HG03039 (cell line): ENCODE data around the gene FGFR2.
"Not testable (repeated sequence)": the region's sequence is repeated elsewhere in the genome, so short reads cannot be mapped to it uniquely, and the experiment has no call there.

Experiments
- ATAC-seq: cut with Tn5 transposase; IDR thresholded peaks from one replicate; pipeline ENCODE4 v1.9.1; 2021; ENCODE audit warnings: mild to moderate bottlenecking, moderate library complexity; ENCODE audit not compliant: unreplicated experiment

Gene FGFR2

GRCh38 chr10:121556918-121557573, 41.2 kb downstream of the FGFR2 start:
- ATAC-seq: no peak

GRCh38 chr10:121556455-121556854, 41.8 kb downstream of the FGFR2 start:
- no peak for ATAC-seq

- ATAC-seq: not testable (repeated sequence)
Observed at GRCh38 chr10:121554916-121555315, 43.3 kb downstream of the FGFR2 start.

- ATAC-seq: no peak
Observed at GRCh38 chr10:121553511-121554264, 44.6 kb downstream of the FGFR2 start.

GRCh38 chr10:121552746-121553145, 45.5 kb downstream of the FGFR2 start:
- no peak for ATAC-seq

- ATAC-seq: no peak
Observed at GRCh38 chr10:121551210-121551885, 46.9 kb downstream of the FGFR2 start.

- no peak for ATAC-seq
Observed at GRCh38 chr10:121544301-121544869, 53.9 kb downstream of the FGFR2 start.

GRCh38 chr10:121543545-121543944, 54.7 kb downstream of the FGFR2 start:
- ATAC-seq: no peak

- no peak for ATAC-seq
Observed at GRCh38 chr10:121541450-121542120, 56.7 kb downstream of the FGFR2 start.

GRCh38 chr10:121540732-121541395, 57.4 kb downstream of the FGFR2 start:
- no peak for ATAC-seq

GRCh38 chr10:121539786-121540185, 58.5 kb downstream of the FGFR2 start:
- no peak for ATAC-seq

GRCh38 chr10:121536310-121536913, 61.8 kb downstream of the FGFR2 start:
- no peak for ATAC-seq

- no peak for ATAC-seq
Observed at GRCh38 chr10:121535381-121535780, 62.9 kb downstream of the FGFR2 start.

- no peak for ATAC-seq
Observed at GRCh38 chr10:121532292-121532864, 65.9 kb downstream of the FGFR2 start.

- no peak for ATAC-seq
Observed at GRCh38 chr10:121531830-121532178, 66.4 kb downstream of the FGFR2 start.

- no peak for ATAC-seq
Observed at GRCh38 chr10:121531076-121531829, 67.0 kb downstream of the FGFR2 start.

- no peak for ATAC-seq
Observed at GRCh38 chr10:121530481-121531075, 67.7 kb downstream of the FGFR2 start.

- ATAC-seq: no peak
Observed at GRCh38 chr10:121527690-121528089, 70.6 kb downstream of the FGFR2 start.

GRCh38 chr10:121526801-121527221, 71.4 kb downstream of the FGFR2 start:
- ATAC-seq: no peak
